Measurements from ENCODE around the gene BRAF. TPM values are rescaled to one million over a fixed set of nuclear protein-coding genes. Genes with fewer than 3 reads are reported as not detected.

The BRAF gene
- total RNA-seq, 1 donor from 2014 or later = 26.0 TPM

DNA sequence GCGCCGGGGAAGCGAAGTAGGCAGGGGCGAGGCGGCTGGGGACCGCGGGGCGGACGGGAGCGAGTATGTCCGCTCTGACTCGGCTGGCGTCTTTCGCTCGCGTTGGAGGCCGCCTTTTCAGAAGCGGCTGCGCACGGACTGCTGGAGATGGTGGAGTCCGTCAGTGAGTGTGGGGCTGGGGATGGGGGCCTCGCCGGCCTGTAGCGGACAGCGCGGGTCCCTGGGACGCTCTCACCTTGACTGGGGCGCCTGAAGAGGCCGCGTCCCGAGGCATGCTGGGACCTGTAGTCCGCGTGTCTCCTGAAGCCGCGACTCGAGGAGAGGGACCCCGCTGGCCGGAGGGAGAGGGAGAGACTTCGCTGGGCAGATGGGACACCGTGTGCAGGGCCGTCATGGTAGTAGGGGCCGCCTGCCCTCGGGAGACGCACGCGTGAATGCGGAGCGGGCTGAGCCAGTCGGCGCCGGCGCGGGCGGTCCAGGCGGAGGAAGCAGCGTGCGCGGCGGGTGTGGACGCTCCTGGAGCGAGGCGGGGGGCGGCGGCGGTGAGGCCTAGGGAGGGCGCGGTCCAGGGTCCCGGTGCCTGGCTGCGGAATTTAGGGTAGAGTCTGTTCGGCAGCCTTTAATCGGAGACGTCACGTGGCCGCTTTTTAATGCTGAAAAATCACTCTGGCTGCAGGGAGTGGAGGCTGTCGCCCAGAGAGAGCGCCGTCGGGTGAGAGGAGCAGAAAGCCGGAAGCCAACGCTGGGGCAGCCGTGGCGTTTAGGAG is 227.9 kb downstream of the BRAF start, which contains the start of gene NDUFB2:
TSS of gene NDUFB2 (plus strand) at position 29 of the 767 bp plus-strand sequence. CDS start at position 66, 37 bp downstream.
- no peak for TF ChIP-seq EZH2 (IDR thresholded peaks at IDR 0.05; ENCODE audit: insufficient read depth, low read length)
- TF ChIP-seq, protein P1, sequence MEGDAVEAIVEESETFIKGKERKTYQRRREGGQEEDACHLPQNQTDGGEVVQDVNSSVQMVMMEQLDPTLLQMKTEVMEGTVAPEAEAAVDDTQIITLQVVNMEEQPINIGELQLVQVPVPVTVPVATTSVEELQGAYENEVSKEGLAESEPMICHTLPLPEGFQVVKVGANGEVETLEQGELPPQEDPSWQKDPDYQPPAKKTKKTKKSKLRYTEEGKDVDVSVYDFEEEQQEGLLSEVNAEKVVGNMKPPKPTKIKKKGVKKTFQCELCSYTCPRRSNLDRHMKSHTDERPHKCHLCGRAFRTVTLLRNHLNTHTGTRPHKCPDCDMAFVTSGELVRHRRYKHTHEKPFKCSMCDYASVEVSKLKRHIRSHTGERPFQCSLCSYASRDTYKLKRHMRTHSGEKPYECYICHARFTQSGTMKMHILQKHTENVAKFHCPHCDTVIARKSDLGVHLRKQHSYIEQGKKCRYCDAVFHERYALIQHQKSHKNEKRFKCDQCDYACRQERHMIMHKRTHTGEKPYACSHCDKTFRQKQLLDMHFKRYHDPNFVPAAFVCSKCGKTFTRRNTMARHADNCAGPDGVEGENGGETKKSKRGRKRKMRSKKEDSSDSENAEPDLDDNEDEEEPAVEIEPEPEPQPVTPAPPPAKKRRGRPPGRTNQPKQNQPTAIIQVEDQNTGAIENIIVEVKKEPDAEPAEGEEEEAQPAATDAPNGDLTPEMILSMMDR (IDR thresholded peaks at IDR 0.05; ENCODE audit: insufficient read depth, low read depth, low read length) = no peak
- Mint-ChIP-seq H3K36me3 (ENCODE audit: low read depth, unreplicated experiment) (peaks cover 7% of the 10 kb centered on the region), H3K4me1 (ENCODE audit: low read depth, unreplicated experiment) (peaks cover 17% of the 10 kb centered on the region), H3K4me3 (ENCODE audit: unreplicated experiment) (peak within 1 kb of the TSS; percentile 98), H3K27me3 (ENCODE audit: low read depth, unreplicated experiment) (no peaks in the 10 kb centered on the region), H3K27ac (ENCODE audit: unreplicated experiment) (peak within 1 kb of the TSS; percentile 99), H3K9me3 (ENCODE audit: unreplicated experiment) (peaks cover 2% of the 10 kb centered on the region)
- Histone ChIP-seq H3K27ac (ENCODE audit: low read depth, low read length) (peak within 1 kb of the TSS; percentile 91), H3K4me3 (ENCODE audit: insufficient read depth, low read depth, low read length) (peak within 1 kb of the TSS; percentile 86), H3K9ac (ENCODE audit: low read length) (peak within 1 kb of the TSS; percentile 88), H3K9me3 (ENCODE audit: insufficient read depth, low read depth, low read length) (no peaks in the 10 kb centered on the region), H3K4me2 (ENCODE audit: low read length) (peak within 1 kb of the TSS; percentile 81), H3K27me3 (ENCODE audit: insufficient read depth, low read length) (no peaks in the 10 kb centered on the region), H3K36me3 (ENCODE audit: insufficient read depth, low read length) (no peaks in the 10 kb centered on the region), H3K4me1 (ENCODE audit: insufficient read depth, low read length) (peaks cover 8% of the 10 kb centered on the region), H3K79me2 (ENCODE audit: insufficient read depth, low read length) (peaks cover 51% of the 10 kb centered on the region), H2AFZ (ENCODE audit: low read depth, low read length) (peak within 1 kb of the TSS; percentile 96), H4K20me1 (ENCODE audit: insufficient read depth, low read length) (peaks cover 34% of the 10 kb centered on the region)
- FAIRE-seq = no peak
- DNase-seq (ENCODE audit: low read depth) = peak; percentile 73

DNA sequence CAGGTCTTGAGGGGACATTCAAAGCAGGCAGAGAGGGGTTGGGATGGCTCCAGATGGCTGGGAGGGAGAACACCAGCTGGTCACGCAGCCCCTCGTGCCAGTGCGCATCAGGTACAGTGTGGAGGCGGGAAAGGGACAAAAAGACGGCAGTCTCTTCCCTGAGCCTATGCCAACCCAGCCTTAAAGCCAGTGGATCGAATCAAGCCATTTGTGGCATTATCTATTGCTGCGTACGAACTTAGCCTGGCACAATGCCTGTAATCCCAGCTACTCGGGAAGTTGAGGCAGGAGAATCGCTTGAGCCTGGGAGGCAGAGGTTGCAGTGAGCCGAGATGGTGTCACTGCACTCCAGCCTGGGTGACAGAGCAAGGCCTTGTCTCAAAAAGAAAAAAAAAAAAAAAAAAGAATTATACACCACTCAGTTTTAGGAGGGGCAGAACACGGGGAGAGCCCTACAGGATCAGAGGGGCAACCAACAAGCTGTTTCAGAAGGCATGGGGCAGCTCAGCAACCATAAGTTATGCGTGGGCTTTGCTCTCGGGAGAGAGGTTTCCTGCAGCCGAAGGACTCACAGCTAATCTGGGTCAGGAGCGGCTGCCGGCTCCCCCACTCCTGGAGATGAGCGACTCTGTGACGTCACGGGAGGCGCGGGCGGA is 228.6 kb downstream of the BRAF start:
- H3K27ac ChIP-seq (ENCODE audit: low read depth, low read length) = peak overlapping the region; percentile 91
- peak; percentile 79 for DNase-seq (ENCODE audit: low read depth)
- peaks cover 7% of the 10 kb centered on the region for H3K36me3 Mint-ChIP-seq (ENCODE audit: low read depth, unreplicated experiment)

More for the DNA sequence above, 228.6 kb downstream of the BRAF start:
- Histone ChIP-seq H3K4me3 (ENCODE audit: insufficient read depth, low read depth, low read length) (peak overlapping the region; percentile 86), H3K36me3 (ENCODE audit: insufficient read depth, low read length) (no peaks in the 10 kb centered on the region), H3K79me2 (ENCODE audit: insufficient read depth, low read length) (peaks cover 44% of the 10 kb centered on the region), H2AFZ (ENCODE audit: low read depth, low read length) (peak overlapping the region; percentile 96), H4K20me1 (ENCODE audit: insufficient read depth, low read length) (peaks cover 27% of the 10 kb centered on the region), H3K27me3 (ENCODE audit: insufficient read depth, low read length) (no peaks in the 10 kb centered on the region), H3K9ac (ENCODE audit: low read length) (peak overlapping the region; percentile 88), H3K4me1 (ENCODE audit: insufficient read depth, low read length) (peaks cover 8% of the 10 kb centered on the region), H3K9me3 (ENCODE audit: insufficient read depth, low read depth, low read length) (no peaks in the 10 kb centered on the region), H3K4me2 (ENCODE audit: low read length) (peak overlapping the region; percentile 81)
- H3K4me3 Mint-ChIP-seq (ENCODE audit: unreplicated experiment) = peak overlapping the region; percentile 98
- no peak for TF ChIP-seq EZH2 (IDR thresholded peaks at IDR 0.05; ENCODE audit: insufficient read depth, low read length)
- TF ChIP-seq, protein P1 (IDR thresholded peaks at IDR 0.05; ENCODE audit: insufficient read depth, low read depth, low read length) = no peak
- H3K27ac Mint-ChIP-seq (ENCODE audit: unreplicated experiment) = peak overlapping the region; percentile 99
- peaks cover 2% of the 10 kb centered on the region for H3K9me3 Mint-ChIP-seq (ENCODE audit: unreplicated experiment)
- H3K27me3 Mint-ChIP-seq (ENCODE audit: low read depth, unreplicated experiment) = no peaks in the 10 kb centered on the region
- peaks cover 17% of the 10 kb centered on the region for H3K4me1 Mint-ChIP-seq (ENCODE audit: low read depth, unreplicated experiment)
- FAIRE-seq = no peak

Data from astrocyte (in vitro differentiated cells and primary cell).